ENCODE measurements around the gene NGFR.

NGFR gene, protein sequence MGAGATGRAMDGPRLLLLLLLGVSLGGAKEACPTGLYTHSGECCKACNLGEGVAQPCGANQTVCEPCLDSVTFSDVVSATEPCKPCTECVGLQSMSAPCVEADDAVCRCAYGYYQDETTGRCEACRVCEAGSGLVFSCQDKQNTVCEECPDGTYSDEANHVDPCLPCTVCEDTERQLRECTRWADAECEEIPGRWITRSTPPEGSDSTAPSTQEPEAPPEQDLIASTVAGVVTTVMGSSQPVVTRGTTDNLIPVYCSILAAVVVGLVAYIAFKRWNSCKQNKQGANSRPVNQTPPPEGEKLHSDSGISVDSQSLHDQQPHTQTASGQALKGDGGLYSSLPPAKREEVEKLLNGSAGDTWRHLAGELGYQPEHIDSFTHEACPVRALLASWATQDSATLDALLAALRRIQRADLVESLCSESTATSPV

GRCh38 chr17:49494986-49495841 is at the start of gene NGFR:
NGFR (plus strand) TSS chr17:49495293; CDS start chr17:49495418, 125 bp downstream.
- peak; percentile 42 to 54 for DNase-seq

- no peak for DNase-seq
These were observed 49.5 kb upstream of the NGFR start for GRCh38 chr17:49445591-49445990.

GRCh38 chr17:49447628-49448302 is 47.3 kb upstream of the NGFR start:
- no peak for DNase-seq

- no peak for DNase-seq
These were observed 44.9 kb upstream of the NGFR start for GRCh38 chr17:49450181-49450580.

DNA sequence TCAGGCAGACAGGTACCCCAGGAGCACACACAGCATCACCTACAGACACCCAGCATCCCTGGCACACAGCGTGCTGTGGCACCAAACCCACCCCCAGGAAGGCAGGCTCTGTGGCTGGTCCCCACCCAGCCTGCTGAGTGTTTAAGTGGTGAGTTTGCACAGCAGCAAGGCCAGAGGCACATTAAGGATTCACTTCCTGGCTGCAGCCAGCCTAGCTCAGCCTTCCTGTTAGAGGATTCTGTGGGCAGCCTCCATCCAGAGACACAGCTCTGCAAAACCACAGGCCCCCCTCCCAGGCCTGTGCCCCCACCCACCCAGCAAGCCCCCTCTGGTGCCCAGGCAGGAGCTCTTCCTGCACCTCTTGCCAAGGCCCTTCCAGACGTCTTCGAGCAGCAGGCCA is 44.4 kb upstream of the NGFR start:
- DNase-seq = no peak

DNA sequence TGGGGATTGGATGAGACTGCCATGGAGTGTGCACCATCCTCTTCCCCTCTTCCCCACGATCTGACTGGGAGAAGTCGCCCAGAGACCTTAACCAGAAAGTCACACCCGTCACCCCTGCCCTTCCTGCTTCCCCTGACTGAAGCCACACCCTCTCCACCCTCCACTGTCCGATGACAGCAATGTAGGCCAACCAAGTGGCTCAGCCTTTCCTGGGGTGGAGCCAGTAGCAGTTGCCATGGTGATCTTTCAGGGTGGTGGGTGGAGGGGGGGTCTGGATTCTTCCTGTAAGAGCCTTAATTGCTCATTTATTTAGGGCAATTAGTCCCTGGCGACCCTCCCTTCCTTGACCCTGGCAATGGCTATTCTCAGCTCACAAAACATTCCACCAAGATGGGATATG is 42.9 kb upstream of the NGFR start:
- no peak for DNase-seq

GRCh38 chr17:49452661-49453060 is 42.4 kb upstream of the NGFR start:
- no peak for DNase-seq

DNA sequence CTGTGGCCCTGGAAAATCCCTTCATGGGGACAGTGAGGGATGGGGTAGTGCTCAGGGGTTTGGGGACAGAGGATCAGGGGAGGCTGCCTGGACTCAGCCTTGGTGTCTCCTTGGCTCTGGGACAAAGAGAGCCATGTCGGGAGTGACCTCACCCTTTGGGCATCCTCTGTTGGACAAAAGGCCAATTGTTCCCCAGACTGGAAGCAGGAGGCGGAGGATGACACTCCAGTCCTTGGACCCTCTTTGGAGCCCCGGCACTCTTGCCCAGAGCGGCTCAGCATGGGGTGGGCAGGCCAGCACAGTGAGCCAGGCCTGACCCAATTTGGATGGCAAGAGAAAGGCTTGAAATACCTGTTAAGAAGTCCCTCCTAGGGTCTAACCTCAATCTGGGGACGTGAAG is 41.0 kb upstream of the NGFR start:
- DNase-seq = no peak

DNA sequence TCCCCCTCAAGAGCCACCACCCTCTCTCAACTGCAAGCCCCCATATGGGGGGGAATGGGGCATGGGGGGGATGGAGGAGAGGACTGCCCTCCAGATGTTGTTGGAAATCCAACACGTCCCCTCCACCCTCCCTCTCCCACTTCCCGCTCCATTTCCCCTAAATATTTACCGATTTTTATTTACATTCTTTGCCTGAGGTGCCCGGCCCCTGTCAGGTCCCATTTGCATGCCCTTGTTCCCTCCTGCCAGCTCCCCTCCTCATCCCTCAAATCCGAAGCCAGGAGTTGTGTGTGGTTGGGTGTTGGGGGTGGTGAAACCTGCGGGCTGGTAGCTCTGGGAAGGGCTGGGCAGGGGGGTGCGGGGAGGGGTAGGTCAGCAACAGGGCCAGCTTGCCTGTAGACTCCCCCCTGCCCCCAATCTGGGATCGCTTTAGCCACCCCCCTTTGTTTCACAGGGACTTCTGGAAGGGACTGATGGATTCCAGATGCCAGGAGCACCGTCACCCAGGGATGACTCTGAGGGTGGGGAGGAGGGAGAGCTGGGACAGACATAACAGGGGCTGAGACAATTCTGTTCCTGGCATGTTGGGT is 39.7 kb upstream of the NGFR start:
- DNase-seq = no peak

- DNase-seq = no peak
These were observed 38.7 kb upstream of the NGFR start for GRCh38 chr17:49456183-49456965.

DNA sequence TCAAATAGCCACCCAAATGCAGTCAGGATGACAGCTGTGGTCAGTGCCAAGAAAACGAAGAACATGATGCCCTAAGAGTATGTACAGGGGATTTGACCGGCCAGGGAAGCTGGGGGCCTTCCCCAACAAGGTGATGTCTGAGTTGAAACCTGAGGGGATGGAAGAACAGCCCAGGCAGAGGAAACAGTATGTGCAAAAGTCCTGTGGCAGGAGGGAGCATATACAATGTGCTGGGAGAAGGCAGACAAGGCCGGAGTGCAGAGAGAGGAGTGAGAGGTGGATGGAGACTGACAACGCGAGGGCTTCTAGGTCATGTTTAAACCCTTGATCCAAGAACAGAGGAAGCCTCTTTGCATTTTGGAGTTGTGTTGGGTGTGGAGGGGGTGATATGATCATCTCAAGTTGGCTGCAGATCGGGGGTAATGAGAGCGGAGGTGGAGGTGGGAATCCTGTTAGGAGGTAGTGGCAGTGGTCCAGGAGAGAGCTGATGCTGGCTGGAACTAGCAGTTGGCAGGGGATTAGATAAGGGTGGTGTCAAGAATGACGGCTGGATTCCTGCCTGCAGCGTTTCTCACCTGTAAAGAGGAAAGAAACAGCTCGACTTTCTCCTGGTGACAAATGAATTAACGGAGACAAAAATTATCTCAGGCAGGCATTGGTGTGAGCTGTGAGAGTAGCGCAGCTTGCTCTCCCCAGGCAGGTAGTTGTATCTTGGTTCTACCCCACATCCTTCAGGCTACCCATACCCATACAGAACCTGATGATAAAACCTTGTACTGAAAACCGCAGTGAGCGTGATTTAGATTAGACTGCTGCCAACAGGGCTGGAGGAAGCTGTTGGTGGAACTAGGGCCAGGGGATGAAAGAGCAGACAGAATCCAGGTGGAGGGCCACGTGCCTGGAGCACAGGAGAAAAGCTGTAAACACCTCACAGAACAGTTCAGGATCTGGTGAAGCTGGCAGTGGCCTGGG is 37.2 kb upstream of the NGFR start:
- DNase-seq = no peak

GRCh38 chr17:49459401-49459984 is 35.6 kb upstream of the NGFR start:
- DNase-seq = no peak

- DNase-seq = no peak
These were observed 34.7 kb upstream of the NGFR start for GRCh38 chr17:49460401-49460800.

GRCh38 chr17:49461580-49461979 is 33.5 kb upstream of the NGFR start:
- DNase-seq = no peak

DNA sequence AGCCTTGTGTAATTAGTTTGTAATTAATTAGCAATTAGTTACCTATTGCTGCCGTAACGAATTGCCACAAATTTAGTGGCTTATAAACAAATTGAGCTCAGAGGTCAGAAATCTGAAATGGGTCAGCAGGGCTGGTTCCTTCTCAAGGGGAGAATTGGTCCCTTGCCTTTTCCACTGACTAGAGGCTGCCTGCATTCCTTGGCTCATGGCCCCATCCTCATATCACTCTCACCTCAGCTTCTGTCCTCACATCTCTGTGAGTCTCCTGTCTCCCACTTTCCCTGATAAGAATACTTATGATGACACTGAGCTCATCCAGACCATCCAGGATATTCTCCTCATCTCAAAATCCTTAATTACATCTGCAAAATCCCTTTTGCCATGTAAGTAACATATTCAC is 31.0 kb upstream of the NGFR start:
- DNase-seq = no peak

DNA sequence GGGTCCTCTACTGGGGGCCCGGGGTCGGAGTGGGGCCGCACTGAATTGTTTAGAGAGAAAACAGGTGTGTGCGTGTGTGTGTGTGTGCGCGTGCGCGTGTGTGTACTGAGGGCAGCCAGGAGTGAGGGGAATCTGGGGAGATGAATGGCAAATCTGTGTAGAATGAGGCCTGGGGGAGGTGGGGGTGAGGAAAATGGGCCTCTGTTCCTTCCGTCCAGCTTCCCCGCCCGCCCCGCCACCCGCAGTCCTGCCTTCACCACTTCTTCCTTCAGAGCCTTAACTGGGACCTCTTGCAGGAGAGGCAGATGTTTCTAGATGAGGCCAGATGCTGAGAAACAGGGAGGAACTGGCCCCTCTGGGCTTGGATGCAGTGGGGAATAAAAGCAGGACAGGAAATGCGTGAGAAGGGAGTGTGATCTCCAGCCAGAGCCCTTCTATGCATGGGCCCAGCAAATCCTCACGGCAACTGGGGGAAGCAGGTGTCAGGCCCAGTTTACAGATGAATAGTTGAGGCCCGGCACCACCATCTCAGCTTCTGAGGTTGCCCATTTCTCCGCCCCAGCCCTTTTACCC is 29.7 kb upstream of the NGFR start:
- no peak for DNase-seq

DNA sequence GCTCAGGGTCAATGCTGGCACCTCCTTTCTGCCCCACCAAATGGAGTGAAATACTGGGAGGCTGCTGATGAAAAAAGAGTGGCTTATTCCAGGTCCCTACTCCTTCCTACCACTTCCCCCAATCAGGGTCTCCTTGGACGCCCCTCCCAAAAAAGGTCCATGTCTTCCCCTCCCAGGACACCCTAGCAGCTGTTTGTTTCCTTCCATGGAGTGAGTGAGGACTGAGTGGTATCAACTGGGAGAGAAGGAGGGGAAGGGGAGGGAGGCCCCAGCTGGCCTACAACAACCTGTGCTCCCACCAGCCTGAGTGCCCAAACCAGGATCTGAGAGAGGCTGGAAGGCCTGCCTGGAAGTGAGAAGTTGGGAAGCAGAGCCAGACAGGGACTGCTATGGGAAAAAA is 28.7 kb upstream of the NGFR start:
- DNase-seq = no peak

DNA sequence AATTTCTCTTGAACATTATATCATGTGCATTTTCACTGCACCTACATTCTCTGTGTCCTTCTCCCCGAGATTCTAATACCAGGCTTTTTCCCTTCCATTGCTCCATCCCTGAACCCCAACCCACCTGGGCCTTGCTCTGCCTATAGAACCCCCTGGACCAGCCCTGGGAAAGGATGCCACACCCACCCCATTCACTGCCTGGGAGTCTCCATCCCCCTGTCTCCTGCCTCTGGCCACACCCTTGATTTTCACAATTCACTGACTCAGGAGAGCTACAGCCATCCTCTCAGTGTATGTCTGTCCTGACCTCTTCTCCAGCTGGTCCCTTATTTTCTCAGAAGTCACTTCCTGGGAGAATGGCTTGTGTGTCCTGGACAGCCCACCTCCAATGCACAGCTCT is 27.9 kb upstream of the NGFR start:
- DNase-seq = no peak

DNA sequence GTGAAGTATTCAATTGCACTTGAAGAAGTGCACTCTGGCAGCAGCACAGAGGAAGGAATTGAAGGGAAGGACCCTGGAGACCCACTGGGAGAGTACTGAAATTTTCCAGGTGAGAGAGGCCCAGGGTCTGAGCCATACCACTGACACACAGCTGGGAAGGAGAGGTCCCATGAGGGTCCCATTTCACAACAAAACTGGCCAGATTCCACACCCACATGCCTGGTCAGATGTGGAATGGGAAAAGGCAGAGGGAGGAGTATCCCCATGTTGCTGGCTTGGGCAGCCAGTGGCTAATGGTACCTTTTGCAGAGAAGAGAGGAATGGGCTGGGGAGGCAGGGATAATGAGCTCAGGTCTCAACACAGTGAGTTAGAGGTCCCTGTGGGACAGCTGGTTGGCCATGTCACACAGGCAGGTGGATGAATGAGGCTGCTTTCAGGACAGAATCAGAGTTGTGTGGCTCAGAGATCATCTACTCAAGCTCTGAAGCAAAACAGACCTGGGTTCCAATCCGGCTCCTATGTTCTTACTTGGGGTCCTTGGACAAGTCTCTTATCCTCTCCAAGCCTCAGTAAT is 26.2 kb upstream of the NGFR start:
- no peak for DNase-seq
